A673 (cell line): ENCODE data around the gene CCSER1. TPM values are rescaled to one million over a fixed set of nuclear protein-coding genes. Genes with fewer than 3 reads are reported as not detected.

Experiments used
- BruUV-seq: library from RNA; stranded (reverse); fragments of 400-500 nt; replicated peaks from 2 replicates; lab custom pipeline; 2021; lab: Mats Ljungman, UMichigan
- CTCF ChIA-PET: fragments of 300-600 bp; sonication (Branson Sonifier 250); formaldehyde crosslinking; loops from one replicate; lab custom pipeline; 2022; ENCODE audit warnings: antibody characterized with exemption; lab: Charles Lee
- POLR2A ChIA-PET: fragments of 300-600 bp; sonication (Branson Sonifier 250); formaldehyde crosslinking; loops from one replicate; lab custom pipeline; 2022; ENCODE audit warnings: antibody characterized with exemption; ENCODE audit not compliant: low non-redundant PET; lab: Charles Lee
- DNase-seq: peaks from one replicate; pipeline ENCODE4 v3.0.0-alpha.2; 2015; ENCODE audit warnings: low spot score
- H3K27ac ChIP-seq: fragments of 200-600 bp; sonication (generic); 2 replicates; pipeline ENCODE4 v1.5.1; 2016; ENCODE audit warnings: mixed run types, low read depth, mild to moderate bottlenecking, mixed read lengths, antibody characterized with exemption, low read length; ENCODE audit not compliant: poor library complexity, severe bottlenecking
- H3K27me3 ChIP-seq: fragments of 200-600 bp; sonication (generic); replicated peaks from 2 replicates; pipeline ENCODE4 v1.6.1; 2017; ENCODE audit warnings: mixed run types, low read depth, mild to moderate bottlenecking, mixed read lengths, antibody characterized with exemption, low read length; ENCODE audit not compliant: insufficient read depth, poor library complexity
- H3K36me3 ChIP-seq: fragments of 200-600 bp; sonication (generic); 2 replicates; pipeline ENCODE4 v1.6.1; 2016; ENCODE audit warnings: mixed run types, mild to moderate bottlenecking, mixed read lengths, antibody characterized with exemption, low read length; ENCODE audit not compliant: insufficient read depth, poor library complexity, severe bottlenecking
- H3K4me1 ChIP-seq: fragments of 200-600 bp; sonication (generic); 2 replicates; pipeline ENCODE4 v1.6.1; 2017; ENCODE audit warnings: mixed run types, mild to moderate bottlenecking, mixed read lengths, antibody characterized with exemption, low read length; ENCODE audit not compliant: insufficient read depth, poor library complexity, severe bottlenecking
- H3K4me3 ChIP-seq: fragments of 200-600 bp; sonication (generic); 2 replicates; pipeline ENCODE4 v1.5.1; 2016; ENCODE audit warnings: low read depth, mixed run types, mild to moderate bottlenecking, mixed read lengths, low read length; ENCODE audit not compliant: poor library complexity, severe bottlenecking
- H3K9me3 ChIP-seq: fragments of 200-600 bp; sonication (generic); 2 replicates; pipeline ENCODE4 v1.6.1; 2016; ENCODE audit warnings: mixed run types, low read depth, mild to moderate bottlenecking, mixed read lengths, antibody characterized with exemption, low read length; ENCODE audit not compliant: poor library complexity, severe bottlenecking
- CTCF ChIP-seq: fragments of 300-800, 200-600 bp; sonication (generic); conservative IDR thresholded peaks from 2 replicates; pipeline ENCODE4 v1.5.1; 2017; ENCODE audit warnings: low read depth, mild to moderate bottlenecking, antibody characterized with exemption, low read length, moderate library complexity, mixed read lengths
- EZH2 ChIP-seq: fragments of 200-600 bp; sonication (generic); IDR thresholded peaks from 2 replicates; pipeline ENCODE4 v1.6.1; 2017; ENCODE audit warnings: borderline replicate concordance, low read depth, mild to moderate bottlenecking, mixed read lengths, antibody characterized with exemption, low read length; ENCODE audit not compliant: poor library complexity, severe bottlenecking
- intact Hi-C: fragments of 100-400 bp; cut with micrococcal nuclease; formaldehyde crosslinking; loops from one replicate; pipeline ENCODE4 v1.10.0; 2022; ENCODE audit not compliant: unreplicated experiment
- total RNA-seq: library from RNA; stranded (reverse); gene quantifications from 2 replicates; pipeline ENCODE4 v1.2.3, GENCODE V29; 2021

Gene CCSER1
- total RNA-seq, 1 experiment from 2014 or later: not detected

DNA sequence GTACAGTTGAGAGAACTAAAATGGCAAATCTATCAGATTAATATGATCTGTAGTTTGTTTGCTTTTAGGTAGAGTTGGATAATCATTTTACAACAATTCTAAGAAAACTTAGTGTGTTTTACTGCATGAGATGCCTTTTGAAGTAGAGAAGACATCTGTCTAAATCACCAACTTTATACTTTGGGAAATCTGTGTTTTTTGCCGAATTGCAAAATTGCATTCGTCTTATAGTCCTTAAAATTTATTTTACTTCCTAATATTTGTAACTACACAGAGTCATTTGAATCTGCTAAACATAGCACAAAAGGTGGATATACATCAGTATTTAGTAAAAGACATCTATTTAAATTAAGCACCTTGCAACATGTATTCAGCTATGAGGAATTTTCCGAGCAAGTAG is 100.0 kb downstream of the CCSER1 start:
- BruUV-seq: no TSS peak
- POLR2A ChIA-PET: no interaction called here
- no peak overlapping the region for H3K27ac ChIP-seq
- no peaks in the 10 kb centered on the region for H3K9me3 ChIP-seq
- DNase-seq: no peak
- H3K27me3 ChIP-seq: no peaks in the 10 kb centered on the region
- no peaks in the 10 kb centered on the region for H3K36me3 ChIP-seq
- H3K4me1 ChIP-seq: no peaks in the 10 kb centered on the region
- TF ChIP-seq EZH2 (no peak), CTCF (no peak)
- H3K4me3 ChIP-seq: no peak overlapping the region
- CTCF ChIA-PET: no interaction called here
- intact Hi-C loops: no loop called here

- no peak overlapping the region for H3K27ac ChIP-seq
- intact Hi-C loops: no loop called here
- H3K36me3 ChIP-seq: no peaks in the 10 kb centered on the region
- ChIA-PET POLR2A (no interaction called here), CTCF (no interaction called here)
- no peak overlapping the region for H3K4me3 ChIP-seq
- no peaks in the 10 kb centered on the region for H3K9me3 ChIP-seq
- no peaks in the 10 kb centered on the region for H3K27me3 ChIP-seq
- DNase-seq: no peak
- H3K4me1 ChIP-seq: no peaks in the 10 kb centered on the region
- TF ChIP-seq EZH2 (no peak), CTCF (no peak)
- BruUV-seq: no TSS peak
Observed at GRCh38 chr4:90234916-90235547, 107.8 kb downstream of the CCSER1 start.

- CTCF ChIA-PET: no interaction called here
Observed at GRCh38 chr4:90237751-90238530, 110.7 kb downstream of the CCSER1 start.

More at GRCh38 chr4:90237751-90238530, 110.7 kb downstream of the CCSER1 start:
- H3K27ac ChIP-seq: no peak overlapping the region
- no TSS peak for BruUV-seq
- H3K9me3 ChIP-seq: no peaks in the 10 kb centered on the region
- TF ChIP-seq EZH2 (no peak), CTCF (no peak)
- POLR2A ChIA-PET: no interaction called here
- no peaks in the 10 kb centered on the region for H3K4me1 ChIP-seq
- H3K36me3 ChIP-seq: no peaks in the 10 kb centered on the region
- intact Hi-C loops: no loop called here
- no peak overlapping the region for H3K4me3 ChIP-seq
- H3K27me3 ChIP-seq: no peaks in the 10 kb centered on the region
- no peak for DNase-seq
